Keratinocyte (primary cell): ENCODE data around the gene TOM1L2.

Experiments
- EZH2 ChIP-seq: IDR thresholded peaks from one replicate; pipeline ENCODE4 v1.6.1; 2012; ENCODE audit warnings: inconsistent platforms, mild to moderate bottlenecking, low read length, moderate library complexity
- TF ChIP-seq, protein P1 (sequence below), 3 experiments: IDR thresholded peaks in 1 of 3; conservative IDR thresholded peaks in 1 of 3; optimal IDR thresholded peaks in 1 of 3; 2 replicates in 2 of 3; 3 replicates in 1 of 3; pipeline versions ENCODE3 to v1.5.1; 2011; ENCODE audit warnings: low read length in 3 of 3, mild to moderate bottlenecking in 3 of 3, moderate library complexity in 2 of 3, control low read depth in 1 of 3, inconsistent platforms in 1 of 3; ENCODE audit not compliant: insufficient read depth in 2 of 3; ENCODE audit errors: extremely low read depth in 1 of 3

DNA sequence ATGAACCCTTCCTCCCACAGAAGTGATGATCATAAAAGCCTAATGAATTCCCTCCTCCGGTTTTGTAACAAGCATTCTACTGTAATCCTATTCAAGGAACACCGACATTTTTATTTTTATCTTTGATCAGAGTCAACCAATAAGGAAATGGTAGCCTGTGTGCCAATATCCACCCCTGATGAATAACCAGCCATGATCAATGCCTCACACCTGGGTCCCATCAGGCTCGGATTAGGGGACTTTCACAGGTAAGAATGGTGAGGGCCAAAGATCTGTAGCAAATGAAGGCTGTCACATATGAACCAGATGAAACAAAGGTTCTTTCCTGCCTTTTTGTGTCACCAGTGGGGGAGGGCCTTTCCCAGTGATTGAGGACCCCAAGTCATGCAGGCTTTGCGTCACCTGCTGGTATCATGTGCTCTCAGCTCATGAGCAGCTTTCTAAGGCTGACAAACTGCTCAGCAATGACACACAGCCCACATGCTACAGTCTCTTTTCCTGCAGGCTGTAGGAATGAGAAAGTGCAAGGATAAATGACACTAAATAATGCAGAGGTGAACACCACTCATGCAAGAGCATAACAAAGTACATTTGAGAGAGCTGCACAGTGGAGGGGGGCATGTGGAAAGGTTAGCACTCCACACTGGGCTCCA lies 34.9 kb downstream of the TOM1L2 start:
- TF ChIP-seq, protein P1, sequence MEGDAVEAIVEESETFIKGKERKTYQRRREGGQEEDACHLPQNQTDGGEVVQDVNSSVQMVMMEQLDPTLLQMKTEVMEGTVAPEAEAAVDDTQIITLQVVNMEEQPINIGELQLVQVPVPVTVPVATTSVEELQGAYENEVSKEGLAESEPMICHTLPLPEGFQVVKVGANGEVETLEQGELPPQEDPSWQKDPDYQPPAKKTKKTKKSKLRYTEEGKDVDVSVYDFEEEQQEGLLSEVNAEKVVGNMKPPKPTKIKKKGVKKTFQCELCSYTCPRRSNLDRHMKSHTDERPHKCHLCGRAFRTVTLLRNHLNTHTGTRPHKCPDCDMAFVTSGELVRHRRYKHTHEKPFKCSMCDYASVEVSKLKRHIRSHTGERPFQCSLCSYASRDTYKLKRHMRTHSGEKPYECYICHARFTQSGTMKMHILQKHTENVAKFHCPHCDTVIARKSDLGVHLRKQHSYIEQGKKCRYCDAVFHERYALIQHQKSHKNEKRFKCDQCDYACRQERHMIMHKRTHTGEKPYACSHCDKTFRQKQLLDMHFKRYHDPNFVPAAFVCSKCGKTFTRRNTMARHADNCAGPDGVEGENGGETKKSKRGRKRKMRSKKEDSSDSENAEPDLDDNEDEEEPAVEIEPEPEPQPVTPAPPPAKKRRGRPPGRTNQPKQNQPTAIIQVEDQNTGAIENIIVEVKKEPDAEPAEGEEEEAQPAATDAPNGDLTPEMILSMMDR (optimal IDR thresholded peaks at IDR 0.05 in 1 of 3, IDR thresholded peaks at IDR 0.05 in 1 of 3, conservative IDR thresholded peaks at IDR 0.05 in 1 of 3; ENCODE audit: extremely low read depth in 1 of 3, insufficient read depth in 2 of 3, low read length in 3 of 3): no peak
- no peak for TF ChIP-seq EZH2
